HTERT RPE-1 (cell line): ENCODE data around the gene KDF1.

Experiments
- in situ Hi-C: fragments of 300-500 bp; cut with MboI; formaldehyde crosslinking; loops from 4 replicates; pipeline ENCODE4 v1.14.3; 2020; ENCODE audit warnings: low sequenced_read_pairs

Gene KDF1

GRCh38 chr1:26959722-26960624, at the start of gene KDF1:
TSS of gene KDF1 (minus strand) at chr1:26960468. CDS start at chr1:26952380, 8,088 bp downstream.
- in situ Hi-C loops: no loop called here

- in situ Hi-C loops: no loop called here
These were observed 49.4 kb upstream of the KDF1 start for GRCh38 chr1:27009601-27010197.

GRCh38 chr1:27007909-27008582, 47.8 kb upstream of the KDF1 start:
- in situ Hi-C loops: no loop called here

- in situ Hi-C loops: no loop called here
These were observed 46.4 kb upstream of the KDF1 start for GRCh38 chr1:27006683-27007082.

- in situ Hi-C loops: no loop called here
These were observed 45.6 kb upstream of the KDF1 start for GRCh38 chr1:27005648-27006496.

GRCh38 chr1:27005166-27005530, 44.9 kb upstream of the KDF1 start:
- in situ Hi-C loops: no loop called here

- in situ Hi-C loops: no loop called here
These were observed 44.4 kb upstream of the KDF1 start for GRCh38 chr1:27004471-27005165.

- in situ Hi-C loops: no loop called here
These were observed 43.6 kb upstream of the KDF1 start for GRCh38 chr1:27003745-27004470.

GRCh38 chr1:27001570-27002360, 41.5 kb upstream of the KDF1 start:
- in situ Hi-C loops: no loop called here

- in situ Hi-C loops: no loop called here
These were observed 40.7 kb upstream of the KDF1 start for GRCh38 chr1:27000817-27001460.

GRCh38 chr1:27000090-27000816, 40.0 kb upstream of the KDF1 start:
- in situ Hi-C loops: no loop called here

GRCh38 chr1:26999440-26999987, 39.2 kb upstream of the KDF1 start:
- in situ Hi-C loops: no loop called here

- in situ Hi-C loops: no loop called here
These were observed 38.4 kb upstream of the KDF1 start for GRCh38 chr1:26998429-26999300.

GRCh38 chr1:26996665-26997064, 36.4 kb upstream of the KDF1 start:
- in situ Hi-C loops: no loop called here

GRCh38 chr1:26996024-26996423, 35.8 kb upstream of the KDF1 start:
- in situ Hi-C loops: no loop called here

- in situ Hi-C loops: no loop called here
These were observed 34.7 kb upstream of the KDF1 start for GRCh38 chr1:26994787-26995517.
